NCI-H146 treated with DMSO at 0.1 percent for 48 hours (cell line): ENCODE measurements around the gene SPEN.
"Not testable (repeated sequence)": the region's sequence is repeated elsewhere in the genome, so short reads cannot be mapped to it uniquely, and the experiment has no call there.

Experiments
- DNase-seq: peaks from one replicate; lab custom pipeline; 2025; ENCODE audit not compliant: unreplicated experiment; lab: John Stamatoyannopoulos, UW

SPEN gene

DNA sequence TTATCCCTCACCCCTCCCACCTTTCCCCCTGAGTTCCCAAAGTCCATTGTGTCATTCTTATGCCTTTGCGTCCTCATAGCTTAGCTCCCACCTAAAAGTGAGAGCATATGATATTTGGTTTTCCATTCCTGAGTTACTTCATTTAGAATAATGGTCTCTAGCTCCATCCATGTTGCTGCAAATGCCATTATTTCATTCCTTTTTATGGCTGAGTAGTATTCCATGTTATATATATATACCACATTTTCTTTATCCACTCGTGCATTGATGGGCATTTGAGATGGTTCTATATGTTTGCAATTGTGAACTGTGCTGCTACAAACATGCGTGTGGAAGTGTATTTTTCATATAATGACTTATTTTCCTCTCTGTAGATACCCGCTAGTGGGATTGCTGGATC, 130.4 kb downstream of the SPEN start:
- not testable (repeated sequence) for DNase-seq

DNA sequence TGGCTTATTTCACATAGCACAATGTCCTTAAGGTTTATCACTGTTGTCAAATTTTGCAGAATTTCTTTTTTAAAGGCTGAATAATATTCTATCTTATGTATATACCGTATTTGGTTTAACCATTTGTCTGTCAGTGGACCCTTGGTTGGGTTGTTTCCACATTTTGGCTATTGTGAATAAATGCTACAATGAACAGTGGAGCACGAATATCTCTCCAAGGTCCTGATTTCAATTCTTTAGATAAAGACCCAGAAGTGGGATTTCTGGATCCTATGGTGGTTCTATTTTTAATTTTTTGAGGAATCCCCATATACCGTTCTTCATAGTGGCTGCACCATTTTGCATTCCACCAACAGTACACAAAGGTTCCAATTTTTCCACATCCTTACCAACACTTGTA, 134.2 kb downstream of the SPEN start:
- no peak for DNase-seq

DNA sequence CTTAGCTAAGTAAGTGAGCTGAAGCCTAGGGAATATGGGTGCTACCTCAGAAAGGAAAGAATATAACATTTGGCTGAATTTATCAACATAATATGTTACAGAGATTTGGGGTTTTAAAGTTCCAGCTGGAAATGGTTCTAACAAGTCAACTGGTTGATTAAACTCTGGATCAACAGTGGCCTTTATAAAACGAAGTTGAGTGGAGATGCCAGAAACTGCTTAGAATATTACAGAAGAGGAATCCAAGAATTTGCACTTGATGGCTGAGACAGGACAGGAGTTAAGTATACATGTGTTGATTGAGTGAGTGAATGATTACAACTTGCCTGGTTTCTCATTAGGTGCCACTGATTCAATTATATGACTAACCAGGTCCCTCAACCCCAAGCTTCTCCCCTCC, 135.8 kb downstream of the SPEN start:
- no peak for DNase-seq

DNA sequence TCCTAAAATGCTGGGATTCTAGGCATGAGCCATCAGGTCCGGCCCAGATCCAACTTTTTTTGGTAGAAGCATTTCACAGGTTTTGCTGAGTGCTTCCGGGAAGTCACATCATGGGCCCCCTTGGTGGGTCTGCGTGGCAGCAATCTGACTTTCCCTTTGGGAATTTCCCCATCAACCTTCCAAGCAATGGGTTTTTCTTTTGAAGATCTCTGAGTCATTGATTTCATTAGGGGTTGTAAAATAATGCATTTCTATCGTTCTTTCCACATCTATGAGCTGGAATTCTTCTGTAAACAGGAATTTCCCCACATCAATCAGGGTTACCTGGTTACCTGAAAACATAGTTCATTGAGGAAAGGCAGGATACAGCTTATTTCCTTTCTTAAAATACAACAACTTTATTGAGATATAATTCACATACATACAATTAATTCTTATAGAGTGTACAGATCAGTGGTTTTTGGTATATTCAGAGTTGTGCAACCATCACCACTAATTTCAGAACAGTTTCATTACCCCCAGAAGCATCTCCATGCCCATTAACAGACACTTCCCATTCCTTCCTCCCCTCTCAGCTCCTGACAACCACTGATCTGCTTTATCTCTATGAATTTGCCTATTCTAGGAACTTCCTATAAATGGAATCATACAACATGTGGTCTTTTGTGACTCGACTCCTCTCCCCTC, 138.2 kb downstream of the SPEN start:
- DNase-seq = no peak

DNA sequence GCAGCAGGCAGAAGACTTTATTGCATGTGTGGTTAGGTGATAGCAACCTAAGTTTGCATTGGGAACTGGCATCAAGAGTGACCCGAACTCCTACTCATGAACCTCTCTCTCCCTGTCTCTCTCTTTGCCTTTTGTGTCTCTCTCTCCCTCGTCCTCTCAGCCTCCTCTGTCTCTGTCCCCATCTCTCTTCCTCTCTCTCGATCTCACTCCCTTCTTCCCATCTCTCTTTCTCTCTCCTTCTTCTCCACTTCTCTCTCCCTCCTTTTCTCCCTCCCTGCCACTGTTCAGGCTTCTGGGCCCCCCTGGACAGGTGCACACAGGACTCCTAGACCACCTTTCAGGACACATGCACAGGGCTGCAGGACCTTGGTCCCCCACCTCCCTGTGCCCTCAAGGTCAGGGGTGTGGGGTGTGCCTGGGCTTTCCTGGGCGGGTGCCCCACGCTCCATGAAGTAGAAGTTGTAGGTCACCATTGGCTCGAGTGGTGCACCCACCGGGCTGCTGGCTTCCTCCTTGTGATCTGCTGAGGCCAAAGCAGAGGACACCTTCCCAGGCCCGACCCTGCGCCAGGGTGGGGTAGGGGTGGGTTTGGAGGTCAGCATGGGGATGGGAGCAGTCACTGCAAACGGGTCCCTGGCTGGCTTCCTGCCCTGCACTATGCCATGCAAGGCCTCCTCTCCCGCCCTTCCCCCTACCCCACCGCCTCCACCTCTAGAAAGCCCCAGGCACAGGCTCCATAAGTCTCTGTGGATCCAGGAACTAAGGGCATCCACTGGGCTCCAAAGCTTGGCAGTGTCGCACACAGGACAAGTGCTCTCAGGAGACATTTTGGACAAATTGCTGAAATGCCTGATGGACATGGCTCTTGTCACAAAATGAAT, 141.6 kb downstream of the SPEN start:
- no peak for DNase-seq

DNA sequence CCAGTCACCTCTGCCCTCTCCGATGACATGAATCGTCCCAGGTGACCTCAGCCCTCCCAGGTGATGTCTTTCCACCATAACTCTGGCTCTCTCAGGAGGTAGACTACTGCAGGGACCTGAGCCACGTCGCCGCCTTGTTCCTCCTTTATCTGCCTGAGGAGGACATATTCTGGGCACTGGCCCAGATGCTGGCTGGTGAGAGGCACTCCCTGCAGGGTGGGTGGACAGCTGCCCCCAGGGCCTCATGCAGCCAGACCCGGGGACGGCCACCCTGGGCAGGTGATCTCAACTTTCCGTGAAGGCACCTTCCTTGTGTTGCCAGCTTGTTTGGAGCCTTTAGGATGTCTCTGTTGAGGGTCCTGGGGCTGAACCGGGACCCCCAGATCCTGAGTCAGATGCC, 142.3 kb downstream of the SPEN start:
- no peak for DNase-seq
